ENCODE results near the gene STXBP6.

DNA sequence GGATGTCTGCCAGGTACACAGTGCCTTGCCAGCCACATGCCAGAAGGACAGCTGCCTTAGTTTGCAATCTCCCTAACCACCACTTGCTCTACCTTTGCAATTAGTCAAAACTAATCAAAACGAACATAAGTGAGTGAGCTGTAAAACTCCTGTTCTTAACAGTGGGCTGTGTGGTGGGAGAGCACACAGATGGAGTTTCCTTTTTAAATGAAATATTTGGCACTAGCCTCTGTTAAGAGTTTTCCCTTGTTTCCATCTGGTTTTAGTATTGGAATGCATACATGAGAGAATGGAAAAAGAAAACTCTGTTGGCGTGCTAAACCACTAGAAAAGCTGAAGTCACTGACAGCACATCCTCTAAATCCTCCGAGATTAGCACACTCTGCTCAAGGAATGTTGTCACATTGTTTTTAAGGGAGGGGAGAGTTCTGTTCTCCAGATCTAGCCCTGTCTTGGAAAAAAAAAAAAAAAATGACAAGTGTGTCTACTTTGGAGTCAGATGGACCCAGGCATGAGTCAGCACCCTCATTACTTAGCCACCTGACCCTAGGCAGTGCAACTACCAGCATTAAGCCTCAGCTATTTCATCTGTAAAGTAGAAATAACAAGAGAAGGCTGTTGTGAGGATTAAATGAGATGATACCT is 83.9 kb downstream of the STXBP6 start:
- TF ChIP-seq, protein P1, sequence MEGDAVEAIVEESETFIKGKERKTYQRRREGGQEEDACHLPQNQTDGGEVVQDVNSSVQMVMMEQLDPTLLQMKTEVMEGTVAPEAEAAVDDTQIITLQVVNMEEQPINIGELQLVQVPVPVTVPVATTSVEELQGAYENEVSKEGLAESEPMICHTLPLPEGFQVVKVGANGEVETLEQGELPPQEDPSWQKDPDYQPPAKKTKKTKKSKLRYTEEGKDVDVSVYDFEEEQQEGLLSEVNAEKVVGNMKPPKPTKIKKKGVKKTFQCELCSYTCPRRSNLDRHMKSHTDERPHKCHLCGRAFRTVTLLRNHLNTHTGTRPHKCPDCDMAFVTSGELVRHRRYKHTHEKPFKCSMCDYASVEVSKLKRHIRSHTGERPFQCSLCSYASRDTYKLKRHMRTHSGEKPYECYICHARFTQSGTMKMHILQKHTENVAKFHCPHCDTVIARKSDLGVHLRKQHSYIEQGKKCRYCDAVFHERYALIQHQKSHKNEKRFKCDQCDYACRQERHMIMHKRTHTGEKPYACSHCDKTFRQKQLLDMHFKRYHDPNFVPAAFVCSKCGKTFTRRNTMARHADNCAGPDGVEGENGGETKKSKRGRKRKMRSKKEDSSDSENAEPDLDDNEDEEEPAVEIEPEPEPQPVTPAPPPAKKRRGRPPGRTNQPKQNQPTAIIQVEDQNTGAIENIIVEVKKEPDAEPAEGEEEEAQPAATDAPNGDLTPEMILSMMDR (IDR thresholded peaks at IDR 0.05; ENCODE audit: poor library complexity, severe bottlenecking) = no peak
- TF ChIP-seq POLR2AphosphoS5 (IDR thresholded peaks at IDR 0.05) = no peak
- TF ChIP-seq EZH2 (IDR thresholded peaks at IDR 0.05; ENCODE audit: borderline replicate concordance, insufficient read depth, low read length, poor library complexity, severe bottlenecking) = no peak
- TF ChIP-seq, protein P2, sequence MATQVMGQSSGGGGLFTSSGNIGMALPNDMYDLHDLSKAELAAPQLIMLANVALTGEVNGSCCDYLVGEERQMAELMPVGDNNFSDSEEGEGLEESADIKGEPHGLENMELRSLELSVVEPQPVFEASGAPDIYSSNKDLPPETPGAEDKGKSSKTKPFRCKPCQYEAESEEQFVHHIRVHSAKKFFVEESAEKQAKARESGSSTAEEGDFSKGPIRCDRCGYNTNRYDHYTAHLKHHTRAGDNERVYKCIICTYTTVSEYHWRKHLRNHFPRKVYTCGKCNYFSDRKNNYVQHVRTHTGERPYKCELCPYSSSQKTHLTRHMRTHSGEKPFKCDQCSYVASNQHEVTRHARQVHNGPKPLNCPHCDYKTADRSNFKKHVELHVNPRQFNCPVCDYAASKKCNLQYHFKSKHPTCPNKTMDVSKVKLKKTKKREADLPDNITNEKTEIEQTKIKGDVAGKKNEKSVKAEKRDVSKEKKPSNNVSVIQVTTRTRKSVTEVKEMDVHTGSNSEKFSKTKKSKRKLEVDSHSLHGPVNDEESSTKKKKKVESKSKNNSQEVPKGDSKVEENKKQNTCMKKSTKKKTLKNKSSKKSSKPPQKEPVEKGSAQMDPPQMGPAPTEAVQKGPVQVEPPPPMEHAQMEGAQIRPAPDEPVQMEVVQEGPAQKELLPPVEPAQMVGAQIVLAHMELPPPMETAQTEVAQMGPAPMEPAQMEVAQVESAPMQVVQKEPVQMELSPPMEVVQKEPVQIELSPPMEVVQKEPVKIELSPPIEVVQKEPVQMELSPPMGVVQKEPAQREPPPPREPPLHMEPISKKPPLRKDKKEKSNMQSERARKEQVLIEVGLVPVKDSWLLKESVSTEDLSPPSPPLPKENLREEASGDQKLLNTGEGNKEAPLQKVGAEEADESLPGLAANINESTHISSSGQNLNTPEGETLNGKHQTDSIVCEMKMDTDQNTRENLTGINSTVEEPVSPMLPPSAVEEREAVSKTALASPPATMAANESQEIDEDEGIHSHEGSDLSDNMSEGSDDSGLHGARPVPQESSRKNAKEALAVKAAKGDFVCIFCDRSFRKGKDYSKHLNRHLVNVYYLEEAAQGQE (IDR thresholded peaks at IDR 0.05; ENCODE audit: borderline replicate concordance) = no peak

Data from neural cell (in vitro differentiated cells).